Panc1 (cell line): ENCODE measurements around the gene PCYT2. TPM values are rescaled to one million over a fixed set of nuclear protein-coding genes. Genes with fewer than 3 reads are reported as not detected.

Source experiments
- ATAC-seq: fragments of 200-7000 bp; cut with Tn5 transposase; 2 replicates; pipeline ENCODE4 v1.9.1; 2020; ENCODE audit warnings: mild to moderate bottlenecking, moderate library complexity
- BruUV-seq: library from RNA; stranded (reverse); fragments of 400-500 nt; replicated peaks from 2 replicates; lab custom pipeline; 2021; lab: Mats Ljungman, UMichigan
- CTCF ChIA-PET: fragments of 300-600 bp; sonication (Branson Sonifier 250); formaldehyde crosslinking; loops from one replicate; lab custom pipeline; 2022; ENCODE audit warnings: antibody characterized with exemption; lab: Charles Lee
- POLR2A ChIA-PET: fragments of 300-600 bp; sonication (Branson Sonifier 250); formaldehyde crosslinking; loops from one replicate; lab custom pipeline; 2022; ENCODE audit warnings: antibody characterized with exemption; lab: Charles Lee
- DNase-seq: peaks from one replicate; pipeline ENCODE4 v3.0.0-alpha.2; 2010; ENCODE audit warnings: low read depth, low spot score
- H3K27ac ChIP-seq: 2 replicates; pipeline ENCODE4 v1.5.1; 2011; ENCODE audit warnings: mild to moderate bottlenecking, low read length, inconsistent platforms
- H3K27me3 ChIP-seq: fragments of 200-500 bp; sonication (Bioruptor generic); 2 replicates; pipeline ENCODE4 v1.6.0; 2014; ENCODE audit warnings: low read length, inconsistent platforms; ENCODE audit not compliant: control insufficient read depth, insufficient read depth
- H3K36me3 ChIP-seq: fragments of 200-500 bp; sonication (Bioruptor generic); 2 replicates; pipeline ENCODE4 v1.5.1; 2014; ENCODE audit warnings: inconsistent platforms, mild to moderate bottlenecking, low read length, moderate library complexity; ENCODE audit not compliant: control insufficient read depth, insufficient read depth
- H3K4me1 ChIP-seq: 2 replicates; pipeline ENCODE4 v1.5.1; 2011; ENCODE audit warnings: inconsistent platforms, mild to moderate bottlenecking, low read length, moderate library complexity; ENCODE audit not compliant: control insufficient read depth, insufficient read depth
- H3K4me3 ChIP-seq, 2 experiments: 2 replicates each; pipeline ENCODE4 v1.5.1; 2011 to 2012; ENCODE audit warnings: low read depth in 2 of 2, low read length in 2 of 2, mild to moderate bottlenecking in 2 of 2, inconsistent platforms in 1 of 2, moderate library complexity in 1 of 2
- H3K9me3 ChIP-seq: fragments of 200-500 bp; sonication (Bioruptor generic); 2 replicates; pipeline ENCODE4 v1.5.1; 2014; ENCODE audit warnings: low read depth, mild to moderate bottlenecking, inconsistent platforms, low read length, moderate library complexity; ENCODE audit not compliant: control insufficient read depth, insufficient read depth
- CTCF ChIP-seq: fragments of 450-650 bp; IDR thresholded peaks from 2 replicates; pipeline ENCODE4 v1.5.1; 2017; ENCODE audit warnings: mild to moderate bottlenecking
- POLR2AphosphoS5 ChIP-seq: IDR thresholded peaks from 2 replicates; pipeline ENCODE4 v1.6.1; 2012; ENCODE audit warnings: mild to moderate bottlenecking, low read depth, low read length, moderate library complexity
- SIN3A ChIP-seq: IDR thresholded peaks from 2 replicates; pipeline ENCODE4 v1.6.1; 2012; ENCODE audit warnings: low read depth, mild to moderate bottlenecking, low read length, moderate library complexity, borderline replicate concordance; ENCODE audit not compliant: insufficient read depth
- TCF7L2 ChIP-seq: IDR thresholded peaks from 2 replicates; pipeline ENCODE4 v1.6.1; 2011; ENCODE audit warnings: mild to moderate bottlenecking, low read depth, low read length, inconsistent platforms
- in situ Hi-C: cut with HindIII; loops from 2 replicates; pipeline ENCODE4 v1.10.0; 2016; ENCODE audit warnings: low sequenced_read_pairs, low pct_unique_long_range_greater_than_20kb
- intact Hi-C: fragments of 100-400 bp; cut with micrococcal nuclease; formaldehyde crosslinking; loops from one replicate; pipeline ENCODE4 v1.10.0; 2022; ENCODE audit not compliant: unreplicated experiment
- total RNA-seq: library from RNA; stranded (reverse); gene quantifications from one replicate; pipeline ENCODE4 v1.2.1, GENCODE V29; 2021; ENCODE audit not compliant: unreplicated experiment
- TF ChIP-seq, protein P1 (sequence below), 2 experiments: IDR thresholded peaks; 2 replicates each; pipeline ENCODE4 v1.6.1; 2011 to 2012; ENCODE audit warnings: low read depth in 2 of 2, control low read depth in 1 of 2, low read length in 1 of 2, mild to moderate bottlenecking in 1 of 2, moderate library complexity in 1 of 2; ENCODE audit not compliant: insufficient read depth in 1 of 2

PCYT2 gene
- total RNA-seq, 1 experiment from 2014 or later, result 91.2 TPM

DNA sequence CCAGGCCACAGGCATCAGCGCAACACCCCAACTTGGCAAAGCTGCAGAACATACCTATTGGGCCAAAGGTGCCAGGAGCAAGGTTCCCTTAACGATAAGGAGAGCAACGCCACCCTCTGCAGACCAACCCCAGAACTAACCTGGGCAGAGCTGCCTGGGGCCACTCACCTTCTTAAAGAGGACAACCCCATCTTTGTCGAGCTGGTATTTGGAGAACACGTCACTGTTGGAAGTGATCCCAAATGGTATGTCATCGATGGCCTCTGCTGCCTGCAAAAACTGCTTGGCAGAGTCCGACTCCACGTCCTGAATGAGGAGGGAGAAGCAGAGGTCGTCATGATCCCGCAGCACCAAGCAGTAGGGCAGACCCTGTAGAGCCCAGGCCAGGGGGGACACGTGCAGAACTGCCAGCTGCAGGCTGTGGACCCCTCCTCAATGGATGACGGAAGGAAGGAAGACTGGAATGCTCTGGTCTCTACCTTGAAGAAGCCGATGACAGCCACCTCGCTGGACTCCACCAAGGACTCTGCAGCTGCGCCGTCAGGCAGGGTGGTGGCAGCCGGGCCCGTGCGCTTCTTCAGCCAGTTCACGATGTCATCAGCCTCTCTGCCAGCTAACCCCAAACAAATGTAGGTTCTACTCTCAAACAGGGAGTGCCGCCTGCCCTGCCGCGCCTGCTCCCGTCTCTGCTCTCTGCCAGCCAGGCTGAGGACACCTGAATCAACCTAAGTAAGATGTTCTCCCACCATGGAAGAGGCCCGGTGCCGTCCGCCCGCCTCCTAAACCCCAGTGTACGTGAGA, 56.0 kb downstream of the PCYT2 start:
- Histone ChIP-seq H3K27ac (no peak overlapping the region), H3K36me3 (peaks cover 3% of the 10 kb centered on the region; the same call in 1 of the 2 replicates), H3K9me3 (no peaks in the 10 kb centered on the region), H3K4me3 (no peak overlapping the region), H3K27me3 (no peaks in the 10 kb centered on the region), H3K4me1 (peaks cover 13% of the 10 kb centered on the region)
- ChIA-PET CTCF (interaction anchor here (0.9 kb wide), 1 partner anchor 144 kb away, joined by 6 read pairs; no protein-coding TSS in a partner anchor), POLR2A (interaction anchor here (0.5 to 0.6 kb wide), 2 partner anchors 44 to 134 kb away, joined by 5 to 8 read pairs; no protein-coding TSS in a partner anchor)
- intact Hi-C loops (no loop called here), in situ Hi-C loops (no loop called here)
- DNase-seq (no peak), ATAC-seq (peak; percentile 54; the same call in 1 of the 2 replicates)
- BruUV-seq, result no TSS peak
- TF ChIP-seq, protein P1, sequence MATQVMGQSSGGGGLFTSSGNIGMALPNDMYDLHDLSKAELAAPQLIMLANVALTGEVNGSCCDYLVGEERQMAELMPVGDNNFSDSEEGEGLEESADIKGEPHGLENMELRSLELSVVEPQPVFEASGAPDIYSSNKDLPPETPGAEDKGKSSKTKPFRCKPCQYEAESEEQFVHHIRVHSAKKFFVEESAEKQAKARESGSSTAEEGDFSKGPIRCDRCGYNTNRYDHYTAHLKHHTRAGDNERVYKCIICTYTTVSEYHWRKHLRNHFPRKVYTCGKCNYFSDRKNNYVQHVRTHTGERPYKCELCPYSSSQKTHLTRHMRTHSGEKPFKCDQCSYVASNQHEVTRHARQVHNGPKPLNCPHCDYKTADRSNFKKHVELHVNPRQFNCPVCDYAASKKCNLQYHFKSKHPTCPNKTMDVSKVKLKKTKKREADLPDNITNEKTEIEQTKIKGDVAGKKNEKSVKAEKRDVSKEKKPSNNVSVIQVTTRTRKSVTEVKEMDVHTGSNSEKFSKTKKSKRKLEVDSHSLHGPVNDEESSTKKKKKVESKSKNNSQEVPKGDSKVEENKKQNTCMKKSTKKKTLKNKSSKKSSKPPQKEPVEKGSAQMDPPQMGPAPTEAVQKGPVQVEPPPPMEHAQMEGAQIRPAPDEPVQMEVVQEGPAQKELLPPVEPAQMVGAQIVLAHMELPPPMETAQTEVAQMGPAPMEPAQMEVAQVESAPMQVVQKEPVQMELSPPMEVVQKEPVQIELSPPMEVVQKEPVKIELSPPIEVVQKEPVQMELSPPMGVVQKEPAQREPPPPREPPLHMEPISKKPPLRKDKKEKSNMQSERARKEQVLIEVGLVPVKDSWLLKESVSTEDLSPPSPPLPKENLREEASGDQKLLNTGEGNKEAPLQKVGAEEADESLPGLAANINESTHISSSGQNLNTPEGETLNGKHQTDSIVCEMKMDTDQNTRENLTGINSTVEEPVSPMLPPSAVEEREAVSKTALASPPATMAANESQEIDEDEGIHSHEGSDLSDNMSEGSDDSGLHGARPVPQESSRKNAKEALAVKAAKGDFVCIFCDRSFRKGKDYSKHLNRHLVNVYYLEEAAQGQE (IDR thresholded peaks at IDR 0.05; ENCODE audit: insufficient read depth in 1 of 2, low read depth in 2 of 2, low read length in 1 of 2), result no peak
- TF ChIP-seq POLR2AphosphoS5, result peak; percentile 32; the same call in 1 of the 2 replicates

- no peak for ATAC-seq
- ChIA-PET POLR2A (no interaction called here), CTCF (interaction anchor here (0.7 kb wide), 1 partner anchor 46 kb away, joined by 3 read pairs; no protein-coding TSS in a partner anchor)
- Histone ChIP-seq H3K4me3 (no peak overlapping the region), H3K27me3 (no peaks in the 10 kb centered on the region), H3K27ac (no peak overlapping the region), H3K4me1 (no peaks in the 10 kb centered on the region), H3K36me3 (no peaks in the 10 kb centered on the region), H3K9me3 (no peaks in the 10 kb centered on the region)
- in situ Hi-C loops (no loop called here), intact Hi-C loops (no loop called here)
- no peak for DNase-seq
- TF ChIP-seq POLR2AphosphoS5 (no peak), CTCF (no peak), SIN3A (no peak), TCF7L2 (no peak)
- TF ChIP-seq, protein P1 (IDR thresholded peaks at IDR 0.05; ENCODE audit: insufficient read depth in 1 of 2, low read depth in 2 of 2, low read length in 1 of 2), result no peak
- BruUV-seq, result no TSS peak
Measured at GRCh38 chr17:81852237-81852636, 59.0 kb downstream of the PCYT2 start.
